ENCODE data around the gene GPR146. TPM values are rescaled to one million over a fixed set of nuclear protein-coding genes. Genes with fewer than 3 reads are reported as not detected.
A peak's percentile ranks its signal among the peaks of the same experiment; 100 is the strongest.

GPR146 gene
- total and polyA plus RNA-seq, 7 donors, result 5.0 to 14.0 (median 9.4) TPM

DNA sequence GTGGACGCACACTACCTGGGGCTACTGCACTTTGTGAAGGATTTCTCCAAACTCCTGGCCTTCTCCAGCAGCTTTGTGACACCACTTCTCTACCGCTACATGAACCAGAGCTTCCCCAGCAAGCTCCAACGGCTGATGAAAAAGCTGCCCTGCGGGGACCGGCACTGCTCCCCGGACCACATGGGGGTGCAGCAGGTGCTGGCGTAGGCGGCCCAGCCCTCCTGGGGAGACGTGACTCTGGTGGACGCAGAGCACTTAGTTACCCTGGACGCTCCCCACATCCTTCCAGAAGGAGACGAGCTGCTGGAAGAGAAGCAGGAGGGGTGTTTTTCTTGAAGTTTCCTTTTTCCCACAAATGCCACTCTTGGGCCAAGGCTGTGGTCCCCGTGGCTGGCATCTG is 14.0 kb downstream of the GPR146 start:
- Histone ChIP-seq H3K27me3 (ENCODE audit: insufficient read depth in 3 of 3, low read length in 2 of 3) (no peaks in the 10 kb centered on the region), H3K4me1 (peaks cover 23% of the 10 kb centered on the region), H3K9me3 (no peaks in the 10 kb centered on the region), H3K36me3 (ENCODE audit: insufficient read depth in 1 of 2, low read depth in 1 of 2) (peaks cover 0 to 8% of the 10 kb centered on the region in 2 donors), H3K4me3 (no peak overlapping the region), H3K27ac (no peak overlapping the region)
- TF ChIP-seq, protein P1, sequence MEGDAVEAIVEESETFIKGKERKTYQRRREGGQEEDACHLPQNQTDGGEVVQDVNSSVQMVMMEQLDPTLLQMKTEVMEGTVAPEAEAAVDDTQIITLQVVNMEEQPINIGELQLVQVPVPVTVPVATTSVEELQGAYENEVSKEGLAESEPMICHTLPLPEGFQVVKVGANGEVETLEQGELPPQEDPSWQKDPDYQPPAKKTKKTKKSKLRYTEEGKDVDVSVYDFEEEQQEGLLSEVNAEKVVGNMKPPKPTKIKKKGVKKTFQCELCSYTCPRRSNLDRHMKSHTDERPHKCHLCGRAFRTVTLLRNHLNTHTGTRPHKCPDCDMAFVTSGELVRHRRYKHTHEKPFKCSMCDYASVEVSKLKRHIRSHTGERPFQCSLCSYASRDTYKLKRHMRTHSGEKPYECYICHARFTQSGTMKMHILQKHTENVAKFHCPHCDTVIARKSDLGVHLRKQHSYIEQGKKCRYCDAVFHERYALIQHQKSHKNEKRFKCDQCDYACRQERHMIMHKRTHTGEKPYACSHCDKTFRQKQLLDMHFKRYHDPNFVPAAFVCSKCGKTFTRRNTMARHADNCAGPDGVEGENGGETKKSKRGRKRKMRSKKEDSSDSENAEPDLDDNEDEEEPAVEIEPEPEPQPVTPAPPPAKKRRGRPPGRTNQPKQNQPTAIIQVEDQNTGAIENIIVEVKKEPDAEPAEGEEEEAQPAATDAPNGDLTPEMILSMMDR (IDR thresholded peaks at IDR 0.05), result no peak
- DNase-seq (peak in 1 of 2 donors; percentile 39), ATAC-seq (no peak)
- intact Hi-C loops (cut with DNase I), result no loop called here
- WGBS, 3 donors, result 87 to 93% (median 91%) methylated on average over 13 of the region's 13 CpGs

DNA sequence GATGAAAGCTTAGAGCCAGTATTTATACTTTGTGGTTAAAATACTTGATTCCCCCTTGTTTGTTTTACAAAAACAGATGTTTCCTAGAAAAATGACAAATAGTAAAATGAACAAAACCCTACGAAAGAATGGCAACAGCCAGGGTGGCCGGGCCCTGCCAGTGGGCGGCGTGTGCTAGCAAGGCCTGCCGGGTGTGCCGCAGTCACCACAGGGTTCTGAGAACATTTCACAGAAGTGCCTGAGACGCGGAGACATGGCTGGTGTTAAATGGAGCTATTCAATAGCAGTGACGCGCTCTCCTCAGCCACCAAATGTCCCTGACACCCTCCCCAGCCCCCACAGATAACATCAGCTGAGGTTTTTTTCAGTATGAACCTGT is 14.5 kb downstream of the GPR146 start:
- Histone ChIP-seq H3K27ac (no peak overlapping the region), H3K4me3 (no peak overlapping the region), H3K4me1 (peaks cover 21% of the 10 kb centered on the region), H3K9me3 (no peaks in the 10 kb centered on the region), H3K36me3 (ENCODE audit: insufficient read depth in 1 of 2, low read depth in 1 of 2) (peaks cover 0 to 8% of the 10 kb centered on the region in 2 donors), H3K27me3 (ENCODE audit: insufficient read depth in 3 of 3, low read length in 2 of 3) (no peaks in the 10 kb centered on the region)
- DNase-seq (peak in 1 of 2 donors; percentile 26), ATAC-seq (no peak)
- 83 to 92% (median 88%) methylated on average over 10 of the region's 10 CpGs for WGBS, 3 donors
- TF ChIP-seq, protein P1 (IDR thresholded peaks at IDR 0.05), result no peak
- intact Hi-C loops (cut with DNase I), result no loop called here

DNA sequence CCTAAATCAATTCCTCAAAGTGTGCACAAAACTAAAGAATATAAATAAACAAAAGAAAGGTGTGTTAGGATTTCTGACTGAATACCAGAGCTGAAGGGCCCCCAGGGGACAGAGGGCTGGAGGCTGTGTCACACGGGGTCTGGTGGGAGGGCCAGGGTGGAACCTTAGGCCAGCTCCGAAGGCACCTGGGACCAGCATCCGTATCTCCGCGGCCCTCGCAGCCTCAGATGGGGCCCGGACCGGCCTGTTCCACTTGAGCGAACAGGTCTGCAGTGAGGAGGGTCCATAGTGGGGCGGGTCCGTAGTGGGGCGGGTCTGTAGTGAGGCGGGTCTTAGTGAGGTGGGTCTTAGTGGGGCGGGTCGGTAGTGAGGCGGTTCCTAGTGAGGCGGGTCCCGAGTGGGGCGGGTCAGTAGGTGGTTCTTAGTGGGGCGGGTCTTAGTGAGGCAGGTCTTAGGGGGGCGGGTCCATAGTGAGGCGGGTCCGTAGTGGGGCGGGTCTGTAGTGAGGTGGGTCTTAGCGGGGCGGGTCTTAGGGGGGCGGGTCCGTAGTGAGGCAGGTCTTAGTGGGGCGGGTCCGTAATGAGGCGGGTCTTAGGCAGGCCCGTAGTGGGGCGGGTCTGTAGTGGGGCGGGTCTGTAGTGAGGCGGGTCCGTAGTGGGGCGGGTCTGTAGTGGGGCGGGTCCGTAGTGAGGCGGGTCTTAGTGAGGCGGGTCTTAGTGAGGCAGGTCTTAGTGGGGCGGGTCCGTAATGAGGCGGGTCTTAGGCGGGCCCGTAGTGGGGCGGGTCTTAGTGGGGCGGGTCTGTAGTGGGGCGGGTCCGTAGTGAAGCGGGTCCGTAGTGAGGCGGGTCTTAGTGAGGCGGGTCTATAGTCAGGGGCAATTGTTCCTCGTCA is 15.1 kb downstream of the GPR146 start:
- Histone ChIP-seq H3K9me3 (no peaks in the 10 kb centered on the region), H3K4me3 (no peak overlapping the region), H3K4me1 (peaks cover 14% of the 10 kb centered on the region), H3K36me3 (ENCODE audit: insufficient read depth in 1 of 2, low read depth in 1 of 2) (peaks cover 0 to 8% of the 10 kb centered on the region in 2 donors), H3K27ac (no peak overlapping the region), H3K27me3 (ENCODE audit: insufficient read depth in 3 of 3, low read length in 2 of 3) (no peaks in the 10 kb centered on the region)
- ATAC-seq, result no peak
- 59 to 74% (median 62%) methylated on average over 35 to 55 of the region's 55 CpGs for WGBS, 3 donors
- intact Hi-C loops (cut with DNase I), result no loop called here
- TF ChIP-seq, protein P1 (IDR thresholded peaks at IDR 0.05), result no peak
- DNase-seq, result peak in 1 of 2 donors; percentile 53

DNA sequence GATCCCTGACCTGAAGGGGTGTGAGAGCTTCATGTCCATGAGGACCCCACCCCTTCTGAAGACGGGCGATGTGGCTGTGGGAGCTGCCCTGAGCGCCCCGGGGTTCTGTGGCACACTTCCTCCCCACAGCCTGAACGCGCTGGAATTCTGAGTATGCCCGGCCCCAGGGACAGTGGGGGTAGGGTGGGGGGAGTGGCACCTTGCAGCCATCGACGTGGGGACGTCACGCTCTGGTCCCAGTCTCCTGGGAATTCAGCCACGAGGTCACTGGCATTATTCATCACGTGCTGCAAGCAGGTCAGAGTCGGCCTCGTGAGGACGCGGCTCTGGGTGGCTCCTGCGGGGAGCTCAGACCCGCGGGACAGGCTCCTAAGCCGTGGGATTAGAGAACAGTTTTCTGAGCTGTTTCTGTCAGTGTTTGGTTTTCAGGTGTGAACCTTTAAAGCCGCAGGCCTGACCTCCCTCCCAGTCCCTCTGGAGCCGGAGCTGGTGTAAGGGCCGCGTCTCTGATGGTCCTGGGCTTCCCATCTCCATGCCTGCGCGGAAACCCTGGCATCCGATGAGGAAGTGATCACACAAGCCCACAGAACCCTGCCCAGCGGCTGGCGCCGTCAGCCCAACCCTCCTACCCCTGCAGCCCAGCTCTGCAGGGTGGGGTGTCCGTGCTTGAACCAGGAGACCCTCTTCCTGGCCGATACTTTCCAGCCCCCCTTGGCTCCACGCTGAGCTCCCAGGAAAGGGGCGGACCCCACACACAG is 16.1 kb downstream of the GPR146 start:
- Histone ChIP-seq H3K27me3 (ENCODE audit: insufficient read depth in 3 of 3, low read length in 2 of 3) (no peaks in the 10 kb centered on the region), H3K4me3 (no peak overlapping the region), H3K36me3 (ENCODE audit: insufficient read depth in 1 of 2, low read depth in 1 of 2) (peaks cover 0 to 8% of the 10 kb centered on the region in 2 donors), H3K27ac (no peak overlapping the region), H3K9me3 (no peaks in the 10 kb centered on the region), H3K4me1 (peaks cover 16% of the 10 kb centered on the region)
- TF ChIP-seq, protein P1 (IDR thresholded peaks at IDR 0.05), result no peak
- no peak for ATAC-seq
- intact Hi-C loops (cut with DNase I), result no loop called here
- 57 to 63% (median 62%) methylated on average over 35 of the region's 35 CpGs for WGBS, 3 donors
- DNase-seq, result peak in 1 of 2 donors; percentile 63

Data from psoas muscle (tissue), 8 donors.